ENCODE results near the gene GET4.
A peak's percentile ranks its signal among the peaks of the same experiment; 100 is the strongest.
"Not testable (repeated sequence)": the region's sequence is repeated elsewhere in the genome, so short reads cannot be mapped to it uniquely, and the experiment has no call there.

The GET4 gene

DNA sequence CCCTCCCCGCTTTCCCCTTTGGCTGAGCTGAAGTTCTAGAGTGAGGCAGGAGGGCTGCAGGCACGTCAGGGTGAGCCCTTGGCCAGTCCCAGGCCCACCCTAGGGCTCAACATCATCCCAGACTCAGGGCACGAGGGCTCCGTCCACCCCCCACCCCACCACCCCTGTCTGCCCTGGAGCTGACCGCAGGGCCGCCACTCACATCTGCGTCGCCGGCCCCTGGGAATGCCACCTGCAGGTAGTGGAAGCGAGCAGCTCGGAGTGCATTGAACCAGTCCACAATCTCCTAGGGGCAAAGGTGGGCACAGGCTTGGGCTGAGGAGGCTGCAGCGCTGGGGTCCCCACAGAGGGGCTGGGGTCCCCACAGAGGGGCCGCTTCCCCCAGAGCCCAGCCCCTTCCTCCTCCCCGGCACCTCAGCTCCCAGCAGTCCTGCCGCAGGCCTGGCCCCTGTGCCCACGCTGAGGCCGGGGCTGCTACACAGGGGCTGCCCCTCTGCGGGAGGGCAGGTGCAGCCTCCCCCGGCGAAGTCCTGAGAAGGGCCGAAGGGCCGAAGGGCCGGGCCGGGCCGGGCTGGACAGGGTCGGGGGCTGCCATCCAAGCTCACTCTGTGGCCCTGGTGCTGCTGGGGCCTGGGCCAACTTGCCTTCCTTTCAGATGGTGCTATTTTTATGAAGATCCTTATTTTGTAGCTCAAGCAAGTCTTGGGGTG is 24.1 kb downstream of the GET4 start:
- no peak for DNase-seq

DNA sequence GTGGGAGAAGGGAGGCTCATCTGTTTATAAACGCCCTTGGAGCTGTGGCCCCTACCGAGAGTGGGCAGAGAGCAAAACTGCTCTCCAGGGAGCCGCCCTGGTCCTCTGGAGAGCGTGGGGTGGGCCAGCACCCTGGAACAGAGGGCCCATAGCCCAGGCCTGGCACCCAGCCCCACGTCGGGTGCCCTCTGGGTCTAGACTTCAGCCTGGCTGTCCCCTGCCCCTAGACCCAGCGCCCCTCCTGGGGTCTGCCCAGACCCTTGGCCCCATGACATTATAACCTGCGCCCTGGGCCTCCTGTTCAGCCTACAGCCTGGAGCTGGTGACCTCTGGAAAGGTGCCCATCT is 24.7 kb downstream of the GET4 start:
- DNase-seq: no peak

DNA sequence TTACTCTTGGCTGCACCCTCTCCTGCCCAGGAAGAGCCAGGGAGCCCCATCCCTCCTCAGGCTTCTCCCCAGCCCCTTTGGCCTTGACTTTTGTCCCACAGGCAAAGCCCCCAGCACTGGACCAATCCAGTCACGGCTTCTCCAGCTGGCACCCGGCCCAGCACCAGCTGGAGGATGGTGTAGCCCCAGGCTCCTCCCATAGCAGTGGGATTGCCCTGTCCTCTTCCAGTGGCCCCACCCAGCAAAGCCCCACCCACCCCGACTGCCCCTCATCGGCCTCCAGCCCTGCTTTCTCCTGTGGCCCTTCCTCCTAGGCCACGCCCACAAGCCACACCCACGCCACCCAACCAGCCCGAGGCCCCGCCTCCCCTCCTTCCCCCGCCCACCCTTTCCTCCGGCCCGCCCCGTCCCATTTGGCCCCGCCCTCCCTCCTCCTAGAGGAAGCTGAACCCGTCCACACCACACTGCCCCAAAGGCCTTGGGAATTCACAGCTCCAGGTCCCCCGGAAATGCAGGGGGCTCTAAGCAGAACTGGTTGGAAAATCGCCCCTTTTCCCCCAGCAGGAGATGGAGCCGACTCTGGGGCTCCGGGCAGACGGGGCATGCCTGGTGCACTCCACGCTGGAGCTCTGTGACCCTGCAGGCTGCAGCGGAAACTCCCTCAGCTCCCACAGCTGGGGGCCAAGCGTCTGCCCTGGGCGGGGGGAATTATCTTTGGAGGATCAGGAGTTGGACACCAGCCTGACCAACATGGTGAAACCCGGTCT is 25.2 kb downstream of the GET4 start:
- DNase-seq: peak; percentile 21 to 46

DNA sequence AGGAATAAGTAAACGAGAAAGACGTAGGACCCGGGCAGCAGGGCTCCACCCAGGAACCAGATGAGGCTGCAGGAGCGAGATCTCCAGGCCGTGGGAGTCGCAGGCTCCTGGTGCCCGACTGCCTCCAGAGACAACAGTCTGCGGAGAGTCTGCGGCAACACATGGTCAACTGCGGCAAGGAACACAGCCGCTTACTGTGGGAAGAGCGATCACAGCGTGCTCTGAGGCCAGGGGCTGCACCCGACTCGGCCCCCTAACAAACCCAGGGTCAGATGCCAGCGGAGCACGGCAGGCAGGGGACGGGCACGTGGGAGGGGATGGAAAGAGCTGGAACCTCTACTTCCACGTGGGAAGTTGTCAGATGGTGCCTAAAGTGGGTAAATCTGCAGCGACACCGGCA is 26.6 kb downstream of the GET4 start:
- no peak for DNase-seq

DNA sequence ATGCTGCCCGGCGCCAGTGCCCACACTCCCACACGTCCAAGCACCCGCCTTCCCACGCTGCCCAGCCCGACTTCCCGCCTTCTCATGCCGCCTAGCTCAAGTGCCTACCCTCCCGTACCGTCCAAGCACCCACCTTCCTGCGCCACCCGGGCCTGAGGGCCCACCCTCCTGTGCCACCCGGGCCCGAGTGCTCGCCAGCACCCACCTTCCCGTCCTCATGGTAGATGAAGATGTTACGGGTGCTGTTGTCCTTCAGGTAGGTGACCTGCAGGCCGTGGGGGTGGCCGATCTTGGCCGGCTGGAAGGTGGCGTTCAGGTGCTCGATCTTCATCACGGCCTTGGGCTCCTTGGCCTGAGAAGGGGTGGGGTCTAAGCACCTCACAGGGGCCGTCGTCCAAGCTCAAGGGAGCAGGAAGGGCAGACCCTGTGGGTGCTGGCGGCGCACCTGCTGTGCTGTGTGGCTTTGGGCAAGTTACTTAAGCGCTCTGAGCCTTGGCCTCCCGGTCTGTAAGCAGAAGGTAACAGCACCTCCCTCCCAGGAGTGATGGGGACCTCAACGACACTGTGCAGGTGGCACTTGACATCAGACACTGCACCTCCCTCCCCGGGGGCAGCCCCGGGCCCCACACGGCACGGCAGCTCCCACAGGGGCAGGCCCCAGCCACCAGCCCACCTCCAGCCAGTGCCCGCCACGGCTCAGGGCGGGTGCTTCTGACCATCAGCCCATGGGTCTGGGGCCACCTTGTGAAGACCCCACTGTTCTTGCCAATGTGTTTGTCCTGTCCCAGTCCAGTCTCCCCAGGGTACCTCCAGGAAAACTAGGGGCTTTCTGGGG is 27.8 kb downstream of the GET4 start:
- no peak for DNase-seq

DNA sequence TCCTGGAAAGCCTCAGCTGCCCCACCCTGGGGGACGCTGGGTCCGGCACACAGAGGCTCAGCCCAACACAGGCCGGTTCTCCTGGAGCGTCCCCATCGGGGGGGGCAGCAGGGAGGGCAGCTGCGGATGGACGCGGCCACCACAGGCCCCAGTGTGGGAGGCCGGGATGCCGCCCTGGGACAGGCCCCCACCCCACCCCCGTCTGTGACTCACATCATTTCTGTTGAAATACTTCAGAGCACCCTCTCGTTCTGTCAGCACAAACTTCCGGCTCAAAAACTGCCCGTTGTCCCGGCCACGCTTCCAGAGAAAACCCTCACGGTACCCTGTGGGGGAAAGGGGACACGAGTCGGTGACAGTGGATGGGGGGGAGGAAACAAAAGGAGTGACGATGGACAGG is 28.5 kb downstream of the GET4 start:
- no peak for DNase-seq

DNA sequence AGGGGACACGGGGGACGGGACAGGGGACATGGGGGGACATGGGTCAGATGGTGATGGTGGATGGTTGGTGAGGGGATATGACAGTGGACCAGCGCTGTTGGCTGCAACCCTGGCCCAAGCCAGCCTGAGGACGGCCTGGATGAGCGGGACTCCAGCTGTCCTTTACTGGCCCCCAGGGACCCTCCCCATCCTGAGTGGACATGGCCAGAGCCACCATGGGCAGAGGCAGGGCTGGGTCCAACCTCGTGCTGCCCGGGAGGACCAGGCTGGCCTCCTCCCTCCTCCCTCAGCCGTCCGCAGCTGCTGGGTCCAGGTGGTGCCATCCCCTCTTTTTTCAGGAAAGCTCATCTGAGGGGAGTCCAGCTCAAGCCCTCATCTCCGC is 30.4 kb downstream of the GET4 start:
- DNase-seq: no peak

DNA sequence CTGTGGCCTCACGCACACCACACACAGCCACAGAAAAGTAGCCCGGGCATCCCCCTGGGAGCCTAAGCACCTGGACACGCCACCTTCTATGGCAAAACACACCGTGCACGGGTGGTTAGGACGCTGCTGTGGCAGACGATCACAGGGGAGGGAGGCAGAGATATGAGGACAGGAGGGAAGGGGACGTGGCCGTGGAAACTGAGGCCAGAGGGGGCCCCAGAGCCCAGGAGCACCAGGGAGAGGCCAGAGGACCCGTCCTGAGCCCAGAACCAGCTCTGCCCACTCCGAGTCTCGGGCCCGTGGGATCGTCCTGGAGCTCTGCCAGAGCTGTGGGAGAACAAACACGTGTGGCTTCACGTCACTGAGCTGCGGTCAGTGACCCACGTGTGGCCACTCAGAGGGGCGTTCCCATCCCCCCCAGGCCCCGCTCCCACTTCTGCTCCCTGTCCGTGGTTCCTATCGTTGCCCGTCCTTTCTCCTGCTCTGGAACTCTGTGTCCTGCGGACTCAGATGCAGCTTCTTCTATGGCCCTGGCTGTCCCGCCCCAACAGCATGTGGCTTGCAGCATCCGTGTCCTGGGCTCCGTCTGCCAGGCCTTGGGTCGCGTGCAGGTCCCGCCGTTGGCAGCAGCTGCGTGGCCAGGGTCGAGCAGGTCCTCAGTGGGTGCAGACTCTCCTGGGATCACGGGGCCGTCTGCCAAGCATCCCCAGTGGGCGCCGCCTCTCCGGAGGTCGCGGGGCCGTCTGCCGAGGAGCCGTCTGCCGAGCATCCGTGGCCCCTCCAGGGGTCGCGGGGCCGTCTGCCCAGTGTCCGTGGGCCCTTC is 31.0 kb downstream of the GET4 start:
- DNase-seq: no peak

DNA sequence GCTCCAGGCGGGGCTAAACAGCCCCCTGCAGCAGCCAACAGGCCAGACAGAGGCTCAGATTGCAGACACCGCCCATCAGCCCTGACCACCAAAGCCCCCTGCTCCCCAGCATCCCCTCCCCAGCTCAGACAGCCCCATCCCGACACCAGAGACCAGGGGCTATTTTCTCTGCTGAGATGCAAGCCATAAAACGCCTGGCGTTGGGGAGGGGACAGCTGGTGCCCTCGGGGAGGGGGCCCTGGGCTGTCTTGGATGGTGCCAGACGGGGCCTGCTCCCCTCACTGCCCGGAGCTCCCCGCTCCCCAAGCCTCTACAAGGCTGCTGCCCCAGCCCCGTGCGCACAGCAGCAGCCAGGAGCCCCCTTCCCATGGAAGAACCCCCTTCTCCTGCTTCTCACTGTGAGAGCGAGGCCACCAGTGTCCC is 31.8 kb downstream of the GET4 start:
- DNase-seq: no peak

DNA sequence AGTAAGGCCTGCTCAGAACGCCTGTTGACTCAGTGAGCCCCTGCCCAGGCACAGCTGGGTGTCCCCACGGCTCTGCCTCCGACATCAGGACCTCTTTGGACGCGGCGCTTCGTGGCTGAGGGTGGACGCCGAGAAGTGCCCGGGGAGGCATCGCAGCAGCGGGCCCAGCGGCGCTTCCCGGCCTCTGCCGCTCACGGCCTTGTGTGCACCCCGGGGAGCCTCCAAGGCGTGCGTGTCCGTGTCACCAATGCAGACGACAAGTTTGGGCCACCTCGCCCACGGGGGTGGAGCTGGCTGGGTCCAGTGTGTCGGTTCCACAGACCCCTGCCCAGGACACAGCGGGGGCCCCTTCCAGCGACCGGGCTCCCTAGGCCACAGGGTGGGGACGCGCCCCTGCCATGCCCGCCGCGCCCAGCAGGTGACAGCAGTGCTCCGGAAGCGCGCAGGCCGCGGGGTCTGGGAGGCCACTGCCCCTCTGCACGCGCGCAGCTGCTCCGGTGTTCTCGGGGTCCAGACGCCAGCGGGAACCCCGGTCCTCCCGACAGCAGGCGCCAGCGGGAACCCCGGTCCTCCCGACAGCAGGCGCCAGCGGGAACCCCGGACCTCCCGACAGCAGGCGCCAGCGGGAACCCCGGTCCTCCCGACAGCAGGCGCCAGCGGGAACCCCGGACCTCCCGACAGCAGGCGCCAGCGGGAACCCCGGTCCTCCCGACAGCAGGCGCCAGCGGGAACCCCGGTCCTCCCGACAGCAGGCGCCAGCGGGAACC is 32.4 kb downstream of the GET4 start:
- not testable (repeated sequence) for DNase-seq

DNA sequence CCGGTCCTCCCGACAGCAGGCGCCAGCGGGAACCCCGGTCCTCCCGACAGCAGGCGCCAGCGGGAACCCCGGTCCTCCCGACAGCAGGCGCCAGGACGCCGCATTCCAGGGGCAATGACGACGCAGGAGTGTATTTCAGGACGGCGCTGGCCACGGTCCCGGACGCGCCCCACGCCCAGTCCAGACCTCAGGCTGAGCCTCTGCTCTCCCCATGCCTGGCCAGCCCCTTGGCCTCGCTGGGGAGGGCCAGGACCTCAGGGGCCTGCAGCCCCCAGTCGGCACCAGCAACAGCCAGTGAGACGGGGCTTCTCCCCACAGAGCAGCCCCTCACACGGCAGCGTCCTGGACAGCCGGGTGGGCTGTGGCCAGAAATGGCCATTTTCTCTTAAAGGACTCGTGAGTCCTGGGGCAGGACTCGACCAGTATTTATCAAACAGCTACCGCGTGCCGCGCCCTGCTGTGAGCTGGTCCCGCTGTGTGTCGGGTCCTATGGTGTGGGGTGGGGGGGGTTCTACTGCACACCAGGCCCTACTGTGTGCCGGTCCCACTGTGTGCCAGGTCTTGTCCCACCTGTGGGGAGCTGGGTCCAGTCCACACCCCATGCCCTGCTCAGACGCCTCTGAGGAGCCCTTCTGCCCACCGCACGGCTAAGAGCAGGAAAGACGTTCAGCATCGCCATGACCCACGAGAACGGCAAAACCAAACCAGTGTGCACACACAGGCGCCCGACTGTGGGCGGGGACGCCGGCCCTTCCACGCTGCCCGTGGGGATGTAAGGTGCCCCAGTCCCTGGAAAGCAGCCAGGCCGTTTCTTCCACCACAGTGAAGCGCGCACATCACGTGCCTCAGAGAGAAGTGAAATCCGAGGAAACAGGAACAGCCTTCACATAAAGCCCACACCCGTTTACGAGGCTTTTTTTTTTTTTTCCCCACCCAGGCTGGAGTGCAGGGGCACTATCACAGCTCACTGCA is 33.3 kb downstream of the GET4 start:
- no peak for DNase-seq

DNA sequence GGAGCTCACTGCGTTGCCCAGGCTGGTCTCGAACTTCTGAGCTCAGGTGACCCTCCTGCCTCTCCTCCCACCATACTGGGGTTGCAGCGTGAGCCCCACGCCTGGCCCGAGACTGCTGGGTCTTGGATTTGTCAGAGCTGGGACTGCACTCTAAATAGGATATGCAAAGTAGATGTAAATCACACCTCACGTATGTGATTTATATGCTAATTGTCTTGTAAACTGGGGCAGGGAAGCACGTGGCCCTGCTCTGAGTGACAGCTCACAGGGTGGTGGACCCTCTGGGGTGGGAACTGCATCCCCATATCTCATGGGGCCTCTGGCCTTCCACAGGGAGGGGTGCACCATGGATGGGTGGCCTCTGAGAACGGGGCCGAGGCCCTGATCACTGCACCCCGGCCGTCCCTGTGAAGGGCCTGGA is 34.1 kb downstream of the GET4 start:
- DNase-seq: no peak

DNA sequence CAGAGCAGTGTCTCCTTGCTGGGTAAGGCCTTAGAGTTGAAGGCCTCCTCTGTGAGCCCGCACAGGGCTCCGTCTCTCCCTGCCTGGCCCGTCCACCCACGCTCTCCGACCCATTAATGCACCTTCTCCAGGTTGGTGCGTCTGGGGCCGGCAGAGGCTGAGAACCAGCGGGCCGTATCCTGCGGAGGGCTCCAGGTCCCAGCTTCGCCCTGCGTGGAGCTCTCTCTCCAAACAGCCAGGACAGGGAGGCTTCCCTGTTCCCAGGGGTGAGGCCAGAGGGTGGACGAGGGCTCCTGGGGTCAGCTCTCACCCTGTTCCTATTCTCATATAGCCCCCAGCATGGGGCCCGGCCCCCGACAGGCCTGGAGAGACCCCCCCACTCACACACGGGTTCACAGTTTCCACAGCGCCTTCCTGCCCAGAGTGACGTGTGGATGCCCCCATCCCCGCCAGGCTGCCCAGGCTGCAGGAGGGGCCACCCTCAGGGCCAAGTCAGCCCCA is 34.6 kb downstream of the GET4 start:
- DNase-seq: no peak

DNA sequence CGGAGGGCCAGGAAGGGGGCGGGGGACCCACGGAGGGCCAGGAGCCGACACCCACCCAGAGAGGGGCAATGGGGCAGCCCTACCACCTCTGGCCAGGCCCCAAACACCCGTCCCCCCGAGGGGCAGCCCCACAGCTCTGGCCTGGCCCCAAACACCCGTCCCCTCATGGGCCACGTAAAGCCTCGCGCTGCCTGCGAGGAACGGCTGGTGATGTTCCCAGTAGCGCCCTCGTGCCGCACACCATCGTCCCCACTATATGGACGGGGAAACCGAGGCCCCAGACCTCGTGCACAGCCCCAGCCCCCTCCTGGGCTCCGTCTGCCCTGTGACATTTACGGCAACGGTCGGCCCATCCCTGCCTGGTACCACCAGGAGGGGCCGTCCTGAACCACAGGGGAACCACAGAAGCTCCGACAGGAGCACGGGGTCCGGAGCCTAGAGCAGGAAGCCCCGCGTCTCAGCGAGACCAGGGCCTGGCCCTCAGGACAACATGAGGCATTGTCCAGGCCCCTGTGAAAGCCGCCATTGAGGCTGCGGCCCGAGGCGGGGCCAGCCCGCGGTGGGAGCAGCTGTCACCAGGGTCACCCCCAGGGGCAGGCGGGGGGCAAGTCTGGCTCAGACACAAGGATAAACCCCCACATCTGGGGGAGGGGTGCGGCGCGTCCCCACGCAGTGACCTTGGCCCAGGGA is 35.6 kb downstream of the GET4 start:
- DNase-seq: no peak

DNA sequence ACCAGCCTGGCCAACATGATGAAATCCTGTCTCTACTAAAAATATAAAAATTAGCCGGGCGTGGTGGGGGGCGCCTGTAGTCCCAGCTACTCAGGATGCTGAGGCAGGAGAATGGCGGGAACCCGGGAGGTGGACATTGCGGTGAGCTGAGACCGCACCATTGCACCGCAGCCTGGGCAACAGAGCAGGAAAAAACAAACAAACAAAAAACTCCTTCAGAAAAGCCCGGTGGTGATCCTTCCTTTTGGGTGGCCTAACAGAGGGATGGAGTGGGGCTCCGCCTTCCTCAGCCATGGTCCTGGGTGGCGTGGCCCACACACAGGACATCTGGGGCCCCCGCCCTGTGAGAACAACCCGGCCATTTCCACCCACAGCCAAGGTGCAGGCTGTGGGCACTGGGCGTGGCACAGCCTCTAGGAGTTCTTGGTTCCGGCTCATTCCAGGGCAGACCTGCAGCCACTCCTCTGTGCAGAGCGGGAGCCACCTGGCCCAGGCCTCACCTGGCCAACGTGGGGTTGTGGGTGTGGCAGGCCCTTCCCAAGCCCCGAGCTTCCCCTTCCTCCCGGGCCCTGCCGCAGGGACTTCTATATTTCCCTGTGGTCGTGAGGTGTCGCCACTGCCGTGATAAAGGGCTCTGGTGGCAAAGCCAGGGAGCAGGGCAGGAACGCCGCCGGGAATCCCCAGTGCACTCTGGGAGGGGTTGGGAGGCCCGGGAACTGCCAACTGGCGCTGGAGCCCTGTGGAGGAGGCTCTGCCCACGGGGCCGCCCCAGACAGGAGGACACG is 37.6 kb downstream of the GET4 start:
- no peak for DNase-seq

DNA sequence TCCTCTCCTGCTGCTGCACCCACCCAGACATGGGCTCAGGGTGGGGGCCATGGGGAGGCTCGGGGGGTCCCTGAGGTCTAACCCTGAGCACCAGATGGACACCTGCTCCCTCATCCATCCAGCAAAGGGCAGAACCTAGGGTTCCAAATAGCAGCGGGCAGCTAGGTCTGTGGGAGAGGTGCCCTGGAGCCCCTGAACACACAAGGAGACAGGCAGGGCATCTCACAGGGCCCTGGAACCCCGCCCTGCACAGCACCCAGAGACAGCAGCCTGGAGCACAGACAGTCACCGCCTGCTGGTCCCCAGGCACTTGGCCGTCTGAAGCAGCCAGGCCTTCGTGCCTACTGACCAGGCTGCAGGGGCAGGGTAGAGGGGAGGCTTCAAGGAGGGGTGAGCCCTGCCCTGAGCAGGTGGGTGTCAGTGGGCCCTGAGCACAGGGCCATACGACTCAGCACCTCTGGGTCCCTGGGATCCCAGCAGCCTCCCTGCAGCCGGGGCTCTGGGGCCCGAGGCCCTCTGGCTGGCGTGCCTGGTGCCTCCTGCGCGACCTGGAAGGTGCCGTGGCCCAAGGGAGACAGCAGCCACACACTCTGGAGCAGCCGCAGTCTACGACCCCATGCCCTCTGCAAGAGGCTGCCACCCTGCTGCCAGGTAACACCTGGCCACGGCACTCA is 38.3 kb downstream of the GET4 start:
- no peak for DNase-seq

DNA sequence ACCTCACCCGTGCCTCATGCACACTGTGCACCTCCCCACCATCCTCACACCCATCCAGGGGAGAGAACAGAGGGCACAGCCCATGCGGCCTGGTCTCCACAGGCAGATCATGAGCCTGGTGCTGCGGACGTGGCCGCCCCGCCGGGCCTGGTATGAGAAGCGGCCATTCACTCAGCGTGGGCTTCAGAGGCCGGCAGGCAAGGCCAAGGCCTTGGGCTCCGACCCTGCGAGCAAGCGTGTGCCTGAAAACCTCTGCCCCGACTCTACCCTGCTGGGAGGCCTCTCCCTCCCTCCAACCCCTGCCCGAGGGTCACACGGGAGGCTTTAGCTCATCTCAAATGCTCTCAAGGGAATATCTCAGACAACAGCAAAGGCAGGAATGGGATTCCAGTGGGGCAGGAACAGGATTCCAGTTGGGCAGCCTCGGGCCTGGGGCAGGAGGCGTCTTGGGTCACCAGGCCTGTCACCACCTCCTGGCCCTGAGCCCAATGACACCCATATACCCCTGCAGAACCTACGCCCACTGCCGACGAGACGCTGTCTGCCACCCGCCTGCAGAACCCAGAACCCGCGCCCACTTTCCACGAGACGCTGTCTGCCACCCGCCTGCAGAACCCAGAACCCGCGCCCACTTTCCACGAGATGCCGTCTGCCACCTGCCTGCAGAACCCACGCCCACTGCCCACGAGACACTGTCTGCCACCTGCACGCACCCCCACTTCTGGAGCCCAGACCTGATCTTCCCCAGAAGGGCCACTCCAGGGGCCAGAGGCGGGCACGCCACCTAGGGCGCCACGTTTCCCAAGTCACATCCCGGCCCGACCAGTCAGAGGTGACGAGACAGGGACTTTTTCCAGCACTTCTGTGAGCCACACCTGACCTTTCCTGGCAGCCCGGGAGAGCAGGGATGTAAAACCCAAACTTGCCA is 39.2 kb downstream of the GET4 start:
- no peak for DNase-seq

All from NCI-H187 (cell line).